Measurements from ENCODE around the gene TRIO.

Gene TRIO

DNA sequence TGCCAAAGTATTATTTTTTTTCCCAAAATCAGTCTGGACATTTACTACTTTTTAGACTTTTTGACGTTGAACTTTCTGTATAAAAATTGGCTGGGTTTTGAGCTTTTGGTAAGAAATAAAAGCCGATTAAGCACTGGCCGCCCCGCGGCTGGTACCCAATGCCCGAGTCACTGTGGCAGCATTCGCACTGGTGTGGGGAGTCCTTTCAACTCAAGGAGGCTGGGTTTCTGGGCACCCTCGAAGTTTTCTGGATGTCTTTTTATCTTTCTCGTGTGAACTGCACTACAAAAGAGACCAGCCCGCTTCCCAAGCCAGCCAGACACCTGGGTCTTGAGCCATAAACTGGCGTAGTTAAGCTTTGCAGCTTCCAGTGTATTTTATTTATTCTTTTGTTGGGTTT is 366.4 kb downstream of the TRIO start:
- H3K4me1 ChIP-seq = no peaks in the 10 kb centered on the region
- H3K4me3 ChIP-seq = no peak overlapping the region
- TF ChIP-seq, protein P1, sequence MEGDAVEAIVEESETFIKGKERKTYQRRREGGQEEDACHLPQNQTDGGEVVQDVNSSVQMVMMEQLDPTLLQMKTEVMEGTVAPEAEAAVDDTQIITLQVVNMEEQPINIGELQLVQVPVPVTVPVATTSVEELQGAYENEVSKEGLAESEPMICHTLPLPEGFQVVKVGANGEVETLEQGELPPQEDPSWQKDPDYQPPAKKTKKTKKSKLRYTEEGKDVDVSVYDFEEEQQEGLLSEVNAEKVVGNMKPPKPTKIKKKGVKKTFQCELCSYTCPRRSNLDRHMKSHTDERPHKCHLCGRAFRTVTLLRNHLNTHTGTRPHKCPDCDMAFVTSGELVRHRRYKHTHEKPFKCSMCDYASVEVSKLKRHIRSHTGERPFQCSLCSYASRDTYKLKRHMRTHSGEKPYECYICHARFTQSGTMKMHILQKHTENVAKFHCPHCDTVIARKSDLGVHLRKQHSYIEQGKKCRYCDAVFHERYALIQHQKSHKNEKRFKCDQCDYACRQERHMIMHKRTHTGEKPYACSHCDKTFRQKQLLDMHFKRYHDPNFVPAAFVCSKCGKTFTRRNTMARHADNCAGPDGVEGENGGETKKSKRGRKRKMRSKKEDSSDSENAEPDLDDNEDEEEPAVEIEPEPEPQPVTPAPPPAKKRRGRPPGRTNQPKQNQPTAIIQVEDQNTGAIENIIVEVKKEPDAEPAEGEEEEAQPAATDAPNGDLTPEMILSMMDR (IDR thresholded peaks at IDR 0.05) = no peak
- no peak for DNase-seq
- no peaks in the 10 kb centered on the region for H3K9me3 ChIP-seq
- peaks cover 33 to 51% (median 43%) of the 10 kb centered on the region in 3 donors for H3K36me3 ChIP-seq
- no peak overlapping the region for H3K27ac ChIP-seq
- intact Hi-C loops (cut with DNase I; ENCODE audit: low total_unique reads) = no loop called here
- no peaks in the 10 kb centered on the region for H3K27me3 ChIP-seq

DNA sequence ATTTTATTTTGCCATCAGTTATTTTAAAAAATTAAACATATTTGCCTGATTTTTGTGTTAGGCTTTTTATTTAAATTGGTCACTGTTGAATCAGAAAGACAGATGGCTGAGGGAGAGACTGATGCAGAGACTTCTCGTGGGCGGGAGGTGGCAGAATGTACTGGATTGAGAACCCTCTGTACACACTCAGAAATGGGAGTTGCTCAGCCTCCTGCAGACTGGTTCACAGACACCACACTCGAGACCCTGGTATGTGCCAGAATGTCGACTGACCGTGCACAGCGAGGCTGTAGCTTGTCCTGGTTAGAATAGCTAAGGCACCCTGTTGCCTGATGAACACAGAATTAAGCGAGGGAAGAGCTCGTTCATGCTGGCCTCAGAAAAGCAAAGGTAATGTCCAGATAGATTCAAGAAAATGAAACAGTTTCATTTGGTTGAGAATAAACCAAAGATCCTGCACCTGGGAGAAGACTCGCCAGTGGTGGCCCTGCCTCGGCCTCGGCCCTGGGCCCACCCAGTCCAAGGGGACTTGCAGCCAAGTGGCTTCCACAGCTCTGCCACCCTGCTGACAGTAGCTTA is 367.1 kb downstream of the TRIO start:
- peaks cover 26 to 44% (median 36%) of the 10 kb centered on the region in 3 donors for H3K36me3 ChIP-seq
- H3K27me3 ChIP-seq = no peaks in the 10 kb centered on the region

DNA sequence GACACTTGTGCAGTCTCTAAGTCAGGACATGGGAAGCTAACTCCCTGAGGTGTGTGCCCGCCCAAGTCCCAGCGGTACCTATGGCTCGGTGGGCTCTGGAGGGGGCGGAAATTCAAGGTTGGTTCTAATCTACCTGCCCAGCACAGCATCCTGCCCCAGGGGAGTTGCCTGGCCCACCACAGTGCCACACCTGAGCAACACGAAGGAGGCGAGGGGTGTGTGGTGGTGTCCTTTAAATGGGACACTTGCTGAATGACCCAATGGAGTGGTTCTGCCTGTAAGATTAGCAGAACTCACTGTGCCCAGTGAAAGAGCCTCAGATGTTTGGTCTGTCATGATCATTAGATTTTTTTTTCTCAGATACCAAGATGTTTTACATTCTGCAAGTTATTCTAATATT is 367.7 kb downstream of the TRIO start:
- intact Hi-C loops (cut with DNase I; ENCODE audit: low total_unique reads) = no loop called here
- Histone ChIP-seq H3K4me1 (no peaks in the 10 kb centered on the region), H3K27ac (no peak overlapping the region), H3K9me3 (no peaks in the 10 kb centered on the region), H3K36me3 (peaks cover 24 to 38% (median 29%) of the 10 kb centered on the region in 3 donors), H3K4me3 (no peak overlapping the region), H3K27me3 (no peaks in the 10 kb centered on the region)
- TF ChIP-seq, protein P1 (IDR thresholded peaks at IDR 0.05) = no peak
- DNase-seq = no peak

More for the DNA sequence above, 367.1 kb downstream of the TRIO start:
- Histone ChIP-seq H3K4me1 (no peaks in the 10 kb centered on the region), H3K27ac (no peak overlapping the region), H3K9me3 (no peaks in the 10 kb centered on the region), H3K4me3 (no peak overlapping the region)
- intact Hi-C loops (cut with DNase I; ENCODE audit: low total_unique reads) = no loop called here
- no peak for DNase-seq
- TF ChIP-seq, protein P1 (IDR thresholded peaks at IDR 0.05) = no peak

DNA sequence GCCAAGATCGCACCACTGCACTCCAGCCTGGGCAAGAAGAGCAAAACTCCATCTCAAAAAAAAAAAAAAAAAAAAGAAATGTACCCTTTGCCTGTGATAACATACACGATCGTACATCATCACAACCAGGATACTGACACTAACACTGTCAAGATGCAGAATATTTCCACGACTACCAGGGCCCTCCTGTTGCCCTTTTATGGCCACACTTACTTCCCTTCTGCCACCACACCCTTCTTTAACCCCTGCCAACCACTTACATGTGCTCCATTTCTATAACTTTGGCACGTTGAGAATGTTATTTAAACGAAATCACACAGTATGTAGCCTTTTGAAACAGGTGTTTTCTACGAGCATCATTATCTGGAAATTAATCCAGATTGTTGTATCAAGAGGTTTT is 369.4 kb downstream of the TRIO start:
- Histone ChIP-seq H3K27me3 (no peaks in the 10 kb centered on the region), H3K36me3 (peaks cover 14 to 21% (median 14%) of the 10 kb centered on the region in 3 donors), H3K27ac (no peak overlapping the region), H3K9me3 (no peaks in the 10 kb centered on the region), H3K4me1 (no peaks in the 10 kb centered on the region), H3K4me3 (no peak overlapping the region)
- TF ChIP-seq, protein P1 (IDR thresholded peaks at IDR 0.05) = no peak
- intact Hi-C loops (cut with DNase I; ENCODE audit: low total_unique reads) = no loop called here
- no peak for DNase-seq

DNA sequence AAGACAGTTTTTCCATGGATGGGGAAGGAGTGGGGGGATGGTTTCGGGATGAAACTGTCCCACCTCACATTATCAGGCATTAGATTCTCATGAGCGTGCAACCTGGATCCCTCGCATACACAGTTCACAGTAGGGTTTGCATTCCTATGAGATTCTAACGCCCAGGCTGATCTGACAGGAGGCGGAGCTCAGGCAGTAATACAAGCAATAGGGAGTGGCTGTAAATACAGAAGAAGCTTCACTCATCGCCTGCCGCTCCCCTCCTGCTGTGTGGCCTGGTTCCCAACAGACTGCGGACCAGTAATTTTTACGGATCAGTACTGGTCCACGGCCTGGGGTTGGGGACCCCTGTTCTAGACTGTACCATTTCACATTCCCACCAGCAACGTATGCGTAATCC is 370.1 kb downstream of the TRIO start:
- H3K27ac ChIP-seq = no peak overlapping the region
- H3K9me3 ChIP-seq = no peaks in the 10 kb centered on the region
- no peaks in the 10 kb centered on the region for H3K4me1 ChIP-seq
- H3K27me3 ChIP-seq = no peaks in the 10 kb centered on the region
- H3K36me3 ChIP-seq = peaks cover 8 to 14% (median 8%) of the 10 kb centered on the region in 3 donors
- TF ChIP-seq, protein P1 (IDR thresholded peaks at IDR 0.05) = no peak
- intact Hi-C loops (cut with DNase I; ENCODE audit: low total_unique reads) = no loop called here
- no peak overlapping the region for H3K4me3 ChIP-seq
- DNase-seq = no peak

DNA sequence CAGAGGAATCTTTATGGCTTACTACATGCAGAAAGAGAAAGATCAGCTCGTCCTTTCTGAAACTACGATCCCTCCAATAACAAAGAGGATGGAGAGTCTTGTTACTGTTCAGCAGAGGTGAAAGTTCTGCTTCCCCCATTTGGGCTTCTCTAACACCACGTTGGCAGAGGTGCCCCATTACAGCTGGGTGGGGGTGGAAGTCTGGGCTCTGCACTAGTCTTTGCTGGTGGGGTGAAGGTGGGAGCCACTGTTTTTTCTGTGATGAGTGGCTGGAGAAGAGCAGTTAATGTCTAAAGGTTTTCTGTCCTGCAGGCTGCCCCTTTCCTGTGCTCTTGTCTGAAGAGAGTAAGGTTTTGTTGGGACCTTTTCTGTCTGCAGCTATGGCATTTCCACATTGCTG is 373.8 kb downstream of the TRIO start:
- H3K36me3 ChIP-seq = no peaks in the 10 kb centered on the region
- intact Hi-C loops (cut with DNase I; ENCODE audit: low total_unique reads) = no loop called here
- no peaks in the 10 kb centered on the region for H3K4me1 ChIP-seq
- TF ChIP-seq, protein P1 (IDR thresholded peaks at IDR 0.05) = no peak
- no peaks in the 10 kb centered on the region for H3K9me3 ChIP-seq
- no peak overlapping the region for H3K4me3 ChIP-seq
- DNase-seq = no peak
- H3K27ac ChIP-seq = no peak overlapping the region
- no peaks in the 10 kb centered on the region for H3K27me3 ChIP-seq
